Raji (cell line): Measurements from ENCODE around the gene E2F1.

ENCODE experiments used
- POLR2A ChIP-seq: IDR thresholded peaks from 2 replicates; pipeline ENCODE4 v1.6.1; 2011; ENCODE audit warnings: low read depth, low read length, control low read depth; ENCODE audit not compliant: insufficient read depth

E2F1 gene

DNA sequence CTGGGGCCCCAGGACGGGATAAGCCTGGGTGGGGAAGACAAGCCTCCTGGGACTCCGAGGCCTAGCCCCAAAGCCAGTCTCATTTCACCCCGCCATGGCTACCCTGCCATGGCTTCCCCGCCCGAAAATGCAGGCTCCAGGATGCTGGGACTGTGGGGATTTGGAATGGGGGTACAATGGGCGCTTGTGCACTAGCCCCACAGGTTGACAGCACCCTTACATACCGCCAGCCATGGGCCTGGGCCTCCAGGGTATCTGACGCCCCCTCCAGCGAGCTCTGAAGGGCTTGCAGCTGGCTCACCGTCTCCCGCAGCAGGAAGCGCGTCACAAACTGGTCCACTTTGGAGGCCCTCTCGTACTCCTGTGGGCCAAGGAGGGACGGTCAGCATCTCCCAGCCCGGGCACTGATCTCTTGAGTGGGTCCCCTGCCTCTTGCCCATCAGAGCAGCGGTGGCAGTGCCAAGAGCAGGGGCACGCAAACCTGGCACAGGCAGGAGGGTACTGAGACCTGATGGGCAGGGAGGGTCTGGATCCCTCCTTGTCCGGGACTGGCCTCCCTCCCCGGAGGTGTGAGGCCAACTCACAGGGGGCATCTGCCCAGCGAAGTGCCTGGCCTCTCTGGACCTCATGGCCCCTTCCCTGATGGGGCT lies 26.0 kb downstream of the E2F1 start:
- no peak for TF ChIP-seq POLR2A

DNA sequence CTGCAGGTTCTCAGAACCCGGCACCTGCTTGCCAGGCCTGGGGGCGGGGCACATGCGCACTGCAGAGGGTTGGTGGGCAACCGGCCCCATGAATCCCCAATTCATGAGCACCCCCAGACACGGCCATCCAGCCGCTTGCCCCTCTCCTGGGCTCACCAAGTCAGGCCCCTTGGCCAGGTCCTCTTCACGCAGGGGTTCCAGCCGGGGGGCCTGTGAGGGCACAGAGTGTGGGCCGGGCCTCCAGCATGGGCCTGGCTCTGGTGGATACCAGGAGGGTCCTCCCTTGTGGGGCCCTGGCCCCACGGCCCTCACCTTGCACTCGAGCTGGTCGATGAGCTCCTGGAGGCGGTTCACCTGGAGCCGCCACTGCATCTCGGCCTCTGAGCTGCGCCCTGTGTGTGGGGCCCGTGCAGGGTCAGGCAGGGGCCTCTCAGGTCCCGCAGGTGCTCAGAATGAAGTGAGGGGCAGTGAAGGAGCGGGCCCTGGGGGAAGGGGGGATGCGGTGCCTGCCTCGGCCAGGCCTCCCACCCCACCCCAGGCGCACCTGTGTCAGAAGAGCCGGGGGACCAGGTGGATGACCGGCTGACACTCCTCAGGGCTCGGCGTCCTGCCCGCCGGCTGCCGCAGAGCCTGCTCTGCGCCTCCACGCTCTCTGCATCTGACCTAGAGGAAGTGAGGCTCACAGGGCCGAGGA lies 26.7 kb downstream of the E2F1 start:
- TF ChIP-seq POLR2A, result no peak

DNA sequence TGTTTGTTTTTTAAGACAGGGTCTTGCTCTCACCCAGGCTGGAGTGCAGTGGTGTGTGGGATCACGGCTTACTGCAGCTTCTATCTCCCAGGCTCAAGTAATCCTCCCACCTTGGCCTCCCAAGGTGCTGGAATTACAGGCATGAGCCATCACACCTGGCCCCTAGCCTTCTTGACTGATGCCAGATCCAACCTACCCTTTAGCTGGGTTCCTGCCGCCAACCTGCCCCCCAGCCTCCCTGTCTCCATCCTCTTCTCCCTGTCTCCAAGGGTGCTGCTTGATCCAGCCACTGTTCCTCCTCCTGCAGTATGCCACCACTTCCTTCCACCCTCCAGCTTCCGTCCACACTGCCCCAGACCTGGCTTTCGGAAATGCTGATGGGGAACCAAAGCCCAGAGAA lies 27.3 kb downstream of the E2F1 start:
- TF ChIP-seq POLR2A, result no peak

DNA sequence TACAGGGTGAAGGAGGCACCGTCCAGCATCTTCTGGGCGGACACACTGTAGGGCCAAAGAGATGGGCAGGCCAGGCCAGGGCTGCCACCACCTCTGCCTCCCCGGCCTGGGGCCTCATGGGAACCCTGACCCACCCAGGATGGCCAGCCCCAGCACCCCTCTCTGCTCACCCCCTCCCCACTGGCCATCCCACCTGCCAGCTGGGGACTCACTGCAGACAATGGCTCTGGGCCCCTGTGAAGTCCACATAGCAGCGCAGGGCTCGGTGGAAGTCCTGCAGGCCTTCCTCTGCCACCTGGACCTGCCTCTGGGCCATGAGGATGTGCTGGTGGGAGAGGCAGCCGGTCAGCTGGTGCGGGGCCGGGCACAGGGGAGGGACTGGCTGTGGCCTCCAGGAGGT lies 27.7 kb downstream of the E2F1 start:
- TF ChIP-seq POLR2A, result no peak

DNA sequence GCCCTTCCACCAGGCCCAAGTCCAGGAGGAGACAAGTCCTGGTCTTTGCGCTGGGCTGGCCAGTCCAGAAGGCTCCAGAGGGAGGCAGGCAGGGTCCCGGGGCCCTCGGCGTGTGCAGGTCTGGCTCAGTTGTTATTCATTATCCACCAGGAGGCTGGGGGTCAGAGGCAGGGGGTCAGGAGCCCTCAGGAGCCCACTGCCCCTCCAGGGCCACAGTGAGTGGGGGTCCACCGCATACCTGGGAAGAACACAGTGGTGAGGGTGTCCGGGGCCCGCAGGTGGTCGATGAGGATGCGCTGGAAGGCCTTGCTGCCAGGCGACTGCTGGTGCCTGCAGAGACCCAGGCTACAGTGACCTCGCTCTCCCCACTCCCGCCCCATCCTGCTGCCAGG lies 28.5 kb downstream of the E2F1 start:
- no peak for TF ChIP-seq POLR2A

DNA sequence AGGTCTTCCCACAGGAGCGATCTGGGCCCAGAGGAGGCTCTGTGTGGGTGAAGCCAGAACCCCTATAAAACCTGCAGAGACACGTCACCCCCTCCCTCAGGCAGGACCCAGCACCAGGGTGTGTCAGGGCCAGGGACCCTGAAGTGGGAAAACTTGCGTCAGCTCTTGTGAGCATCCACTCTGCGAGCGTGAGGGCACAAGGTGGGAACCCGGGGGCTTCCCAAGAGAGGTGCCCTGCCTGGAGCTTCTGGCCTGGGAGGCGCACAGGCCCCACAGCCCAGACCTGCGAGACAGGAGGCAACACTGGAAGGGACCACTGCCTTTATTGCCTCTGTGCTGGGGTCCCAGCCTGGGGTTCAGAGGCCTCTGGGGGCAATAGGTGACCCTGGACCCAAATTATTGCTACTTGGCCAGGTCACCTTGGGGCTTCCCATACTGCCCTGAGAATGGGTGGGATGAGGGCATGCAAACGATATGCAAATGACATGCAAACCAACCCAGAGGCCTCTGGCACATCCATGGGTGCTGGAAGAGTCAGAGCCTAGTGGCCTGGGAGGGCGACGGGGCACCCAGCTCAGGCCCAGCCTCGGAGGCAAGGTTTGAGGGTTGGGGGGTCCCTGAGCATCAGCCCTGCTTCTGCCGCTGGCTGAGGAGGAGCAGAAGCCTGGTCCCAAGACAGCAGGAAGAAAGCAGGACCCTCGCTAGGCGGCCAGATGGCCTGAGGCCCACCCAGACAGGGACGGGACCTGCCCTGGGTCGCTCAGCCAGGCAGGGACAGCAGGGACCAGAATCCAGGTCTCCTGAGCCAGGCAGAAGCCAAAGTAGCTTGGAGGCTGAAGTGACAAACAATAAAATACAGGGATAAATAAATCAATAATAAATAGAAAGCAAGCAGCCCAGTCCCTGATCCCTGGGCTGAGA lies 29.1 kb downstream of the E2F1 start:
- TF ChIP-seq POLR2A, result no peak

DNA sequence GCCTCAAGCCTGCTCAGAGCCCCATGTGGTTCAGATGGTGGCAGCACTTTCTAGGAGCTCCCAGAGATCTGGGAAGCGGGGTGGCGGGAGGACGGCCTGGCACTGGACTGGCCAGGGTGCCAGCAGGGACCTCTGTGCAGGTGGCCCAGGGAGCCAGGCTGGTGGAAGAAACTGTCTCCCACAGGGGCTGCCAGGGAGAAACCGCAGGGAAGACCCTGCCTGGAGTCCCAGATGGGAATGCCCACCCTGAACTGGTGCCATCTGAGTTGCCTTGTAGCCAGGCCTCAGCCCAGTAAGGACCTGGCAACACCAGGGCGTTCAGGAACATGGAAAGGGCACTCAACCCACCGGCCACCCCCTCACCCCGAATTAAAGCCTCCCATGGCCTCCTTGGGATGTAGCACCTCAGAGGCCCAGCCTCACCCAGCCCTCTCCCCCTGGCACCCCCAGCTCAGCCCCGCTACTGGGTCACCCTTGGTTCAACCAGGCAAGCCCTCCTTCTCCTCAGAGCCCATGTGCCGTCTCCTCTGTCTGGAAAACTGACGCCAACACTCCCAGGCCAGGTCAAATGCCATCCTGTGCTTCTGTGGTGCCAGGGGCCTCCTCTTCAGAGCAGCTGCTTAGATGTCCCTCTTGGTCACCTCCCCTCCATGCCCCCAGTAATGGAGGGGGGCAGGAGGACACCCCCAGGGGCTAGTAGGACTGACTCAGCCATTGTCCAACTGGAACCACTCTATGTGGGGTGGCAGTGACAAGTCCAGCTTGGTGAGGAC lies 30.0 kb downstream of the E2F1 start:
- TF ChIP-seq POLR2A, result no peak

DNA sequence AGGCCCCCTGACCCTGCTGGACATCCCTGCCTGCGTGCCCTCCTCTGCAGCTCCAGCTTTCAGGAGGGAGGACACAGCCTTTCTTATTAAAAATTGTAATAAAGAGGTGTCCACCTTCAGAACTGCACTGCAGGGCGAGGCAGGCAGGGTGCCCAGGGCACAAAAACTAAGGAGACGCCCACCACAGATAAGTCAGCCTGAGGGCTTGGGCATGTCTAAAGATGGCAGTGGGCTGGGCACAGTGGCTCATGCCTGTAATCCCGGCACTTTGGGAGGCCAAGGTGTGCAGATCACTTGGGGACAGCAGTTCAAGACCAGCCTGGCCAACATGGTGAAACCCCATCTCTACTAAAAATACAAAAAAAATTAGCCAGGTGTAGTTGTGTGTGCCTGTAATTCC lies 31.0 kb downstream of the E2F1 start:
- no peak for TF ChIP-seq POLR2A

DNA sequence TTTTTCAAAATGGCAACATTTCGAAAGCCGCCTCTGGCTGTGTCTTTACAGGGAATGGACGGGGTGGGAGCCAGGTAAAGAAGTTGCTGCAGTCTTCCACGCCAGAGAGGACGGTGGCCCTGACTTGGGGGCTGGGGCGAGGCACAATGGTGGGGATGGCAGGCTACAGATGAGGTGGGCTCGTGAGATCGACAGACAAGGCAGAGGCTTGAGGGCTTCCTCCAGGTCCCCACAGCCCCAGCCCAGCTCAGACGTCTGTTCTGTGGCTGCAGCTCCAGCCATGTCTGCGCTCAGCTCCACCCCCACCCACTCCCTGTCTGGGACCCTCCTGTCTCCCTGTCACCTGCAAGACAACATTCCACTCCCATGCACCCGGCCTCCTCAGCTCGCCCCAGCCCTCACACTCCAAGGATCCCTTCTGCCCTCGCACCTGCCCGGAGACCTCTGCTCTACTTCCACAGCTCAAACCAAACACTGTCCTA lies 31.5 kb downstream of the E2F1 start:
- TF ChIP-seq POLR2A, result no peak

DNA sequence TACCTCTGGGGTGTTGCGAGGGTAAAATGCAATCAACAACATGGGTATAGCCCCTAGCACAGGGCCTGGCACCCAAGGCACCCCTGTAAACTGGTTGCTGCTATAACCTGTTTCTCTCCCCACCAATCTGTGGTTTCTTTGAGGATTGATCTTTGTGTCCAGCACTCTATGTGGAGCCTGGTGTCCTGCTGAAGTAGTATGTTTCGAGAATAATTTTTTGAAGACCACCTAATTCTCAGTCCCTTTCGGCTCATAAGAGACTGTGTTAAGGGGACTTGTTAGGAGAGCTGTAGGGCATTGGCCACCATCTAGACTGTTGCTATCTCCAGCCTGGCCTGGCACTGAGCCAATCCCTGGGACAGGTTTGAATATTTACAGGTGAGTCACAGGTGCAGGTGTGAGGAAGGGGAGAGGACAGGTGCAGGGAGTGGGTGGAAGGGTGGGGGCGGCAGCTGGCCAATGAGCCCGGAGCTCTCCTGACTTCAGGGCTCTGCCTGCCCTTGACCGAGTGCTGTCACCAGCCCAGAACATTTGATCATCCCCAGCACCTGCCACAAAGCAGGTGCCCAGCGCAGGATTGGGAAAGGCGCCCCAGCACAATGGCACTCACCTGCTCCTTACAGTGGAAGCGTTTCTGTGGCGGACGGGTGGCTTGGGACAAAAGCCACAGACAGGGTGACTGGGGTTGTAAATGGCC lies 32.1 kb downstream of the E2F1 start:
- TF ChIP-seq POLR2A, result 0 out of 2 replicates have a peak, but pooled peaks have one; percentile 16

DNA sequence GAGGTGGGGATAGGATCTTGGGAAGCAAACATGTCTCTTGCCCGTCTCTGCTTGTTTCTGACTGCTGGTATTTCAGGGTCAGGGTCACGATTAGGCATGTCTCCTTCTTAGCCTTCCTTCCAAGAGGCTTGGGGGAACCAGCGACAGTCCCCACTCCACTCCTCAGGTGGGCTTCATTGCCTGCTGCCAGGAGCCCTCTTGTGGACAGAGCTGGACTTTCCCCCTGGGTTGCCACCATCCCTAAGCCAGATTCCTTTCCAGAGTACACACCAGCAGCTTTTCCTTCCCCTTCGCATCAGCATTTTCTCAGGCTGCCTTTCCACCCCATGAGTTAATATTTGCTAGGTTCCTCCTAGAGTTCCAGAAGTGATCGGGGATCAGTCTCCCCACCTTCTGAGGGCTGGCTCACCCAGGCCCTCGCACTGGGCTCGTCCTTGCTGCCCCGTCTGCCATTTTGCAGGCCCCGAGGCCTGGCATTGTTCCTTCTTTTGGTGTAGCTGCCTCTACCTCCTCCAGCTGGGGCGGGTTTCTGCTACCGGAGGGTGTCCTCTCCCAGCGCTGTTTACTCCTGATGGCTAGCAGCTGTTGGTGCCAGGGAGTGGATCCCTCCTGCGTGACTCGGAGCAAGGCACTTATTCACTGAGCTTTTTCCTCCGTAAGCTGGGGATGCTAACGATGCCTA lies 32.8 kb downstream of the E2F1 start:
- no peak; the same call in 1 of the 2 replicates for TF ChIP-seq POLR2A

DNA sequence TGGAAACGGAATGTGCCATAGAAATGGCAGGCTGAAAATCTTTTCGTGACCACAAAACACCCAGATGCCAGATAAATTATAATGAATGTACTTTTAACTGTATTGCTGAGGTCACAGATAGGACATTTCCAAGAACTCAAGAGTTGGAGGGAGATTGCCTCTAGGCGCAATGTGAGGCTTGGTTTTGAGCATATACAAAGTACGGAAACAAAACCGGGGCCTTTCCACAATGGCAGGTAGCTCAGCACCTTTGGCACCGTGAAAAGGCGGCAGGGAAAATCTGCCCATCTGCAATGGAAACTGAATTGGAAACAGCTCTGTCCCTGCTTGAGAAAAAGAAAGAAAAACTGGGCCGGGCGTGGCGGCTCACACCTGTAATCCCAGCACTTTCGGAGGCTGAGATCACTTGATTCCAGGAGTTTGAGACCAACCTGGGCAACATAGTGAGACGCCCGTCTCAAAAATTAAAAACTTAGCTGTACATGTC lies 34.6 kb downstream of the E2F1 start:
- TF ChIP-seq POLR2A, result no peak

DNA sequence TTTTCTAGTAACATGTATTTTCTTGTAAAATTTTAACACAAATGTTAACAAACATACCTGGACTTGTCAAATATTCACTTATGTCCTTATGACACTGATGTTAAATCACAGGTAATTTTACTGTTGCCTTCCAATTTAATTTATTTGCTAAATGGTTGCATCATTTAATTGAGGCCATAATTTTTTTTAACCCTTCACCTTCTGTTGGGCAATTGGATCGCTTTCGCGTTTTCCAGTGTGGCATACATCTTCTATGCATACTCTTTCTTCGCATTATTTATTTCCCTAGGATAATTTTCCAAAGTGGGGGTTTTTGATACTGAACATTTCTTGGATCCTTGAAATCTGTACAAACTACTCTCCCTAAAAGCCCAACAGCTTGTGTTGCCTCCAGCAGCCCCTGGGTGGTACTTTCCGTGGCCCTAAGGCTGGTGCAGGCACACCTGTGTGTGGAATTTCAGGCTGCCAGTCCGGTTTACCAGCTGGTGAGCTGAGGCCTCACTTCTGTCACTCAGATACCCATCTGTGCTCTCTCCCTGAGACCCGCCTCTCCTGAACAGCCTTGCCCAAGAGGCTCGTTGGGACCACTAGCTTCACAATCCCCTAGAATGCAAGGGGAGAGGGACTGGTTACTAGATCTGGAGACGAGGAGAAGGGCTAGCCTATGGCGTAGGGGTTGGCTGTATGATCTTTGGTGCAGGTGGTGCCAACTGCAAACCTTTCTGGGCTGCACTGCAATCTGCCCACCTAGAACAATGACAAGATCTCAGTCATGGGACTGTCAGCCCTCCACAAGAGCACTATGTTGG lies 35.2 kb downstream of the E2F1 start:
- TF ChIP-seq POLR2A, result no peak
